ENCODE data around the gene SEPHS1. TPM values are rescaled to one million over a fixed set of nuclear protein-coding genes. Genes with fewer than 3 reads are reported as not detected.

The SEPHS1 gene
- total and polyA plus RNA-seq, 9 donors, result 27.2 to 76.7 (median 50.6) TPM

- Histone ChIP-seq H3K4me3 (no peak overlapping the region), H3K4me1 (ENCODE audit: insufficient read depth) (no peaks in the 10 kb centered on the region), H3K27me3 (no peaks in the 10 kb centered on the region), H3K27ac (no peak overlapping the region), H3K9me3 (no peaks in the 10 kb centered on the region), H3K36me3 (no peaks in the 10 kb centered on the region)
- 92 to 97% (median 96%) methylated on average over 2 of the region's 2 CpGs for WGBS, 3 donors
- intact Hi-C loops (cut with DNase I), result no loop called here
- TF ChIP-seq CTCF (IDR thresholded peaks at IDR 0.05) (no peak), POLR2A (IDR thresholded peaks at IDR 0.05) (no peak), EP300 (IDR thresholded peaks at IDR 0.05) (no peak)
- no peak for DNase-seq
Measured at GRCh38 chr10:13309792-13310191, 38.3 kb downstream of the SEPHS1 start.

GRCh38 chr10:13308096-13308495, 40.0 kb downstream of the SEPHS1 start:
- H3K36me3 ChIP-seq, result no peaks in the 10 kb centered on the region
- no peak overlapping the region for H3K4me3 ChIP-seq
- TF ChIP-seq CTCF (IDR thresholded peaks at IDR 0.05) (no peak), EP300 (IDR thresholded peaks at IDR 0.05) (no peak), POLR2A (IDR thresholded peaks at IDR 0.05) (no peak)
- intact Hi-C loops (cut with DNase I), result no loop called here
- H3K4me1 ChIP-seq (ENCODE audit: insufficient read depth), result no peaks in the 10 kb centered on the region
- H3K9me3 ChIP-seq, result no peaks in the 10 kb centered on the region
- 35 to 45% (median 39%) methylated on average over 6 of the region's 6 CpGs for WGBS, 3 donors
- H3K27ac ChIP-seq, result no peak overlapping the region
- no peaks in the 10 kb centered on the region for H3K27me3 ChIP-seq
- no peak for DNase-seq

GRCh38 chr10:13306103-13306502, 42.0 kb downstream of the SEPHS1 start:
- intact Hi-C loops (cut with DNase I), result no loop called here
- Histone ChIP-seq H3K9me3 (no peaks in the 10 kb centered on the region), H3K27me3 (no peaks in the 10 kb centered on the region), H3K27ac (no peak overlapping the region), H3K36me3 (no peaks in the 10 kb centered on the region), H3K4me3 (no peak overlapping the region), H3K4me1 (ENCODE audit: insufficient read depth) (peaks cover 1% of the 10 kb centered on the region)
- 85 to 92% (median 86%) methylated on average over 6 of the region's 6 CpGs for WGBS, 3 donors
- DNase-seq, result no peak
- TF ChIP-seq CTCF (IDR thresholded peaks at IDR 0.05) (no peak), POLR2A (IDR thresholded peaks at IDR 0.05) (no peak), EP300 (IDR thresholded peaks at IDR 0.05) (no peak)

GRCh38 chr10:13302821-13303555, 45.1 kb downstream of the SEPHS1 start:
- no peak for DNase-seq
- Histone ChIP-seq H3K27ac (no peak overlapping the region), H3K4me1 (ENCODE audit: insufficient read depth) (peaks cover 3% of the 10 kb centered on the region), H3K27me3 (no peaks in the 10 kb centered on the region), H3K36me3 (no peaks in the 10 kb centered on the region), H3K9me3 (no peaks in the 10 kb centered on the region), H3K4me3 (peak overlapping the region; percentile 44)
- TF ChIP-seq POLR2A (IDR thresholded peaks at IDR 0.05) (no peak), CTCF (IDR thresholded peaks at IDR 0.05) (no peak), EP300 (IDR thresholded peaks at IDR 0.05) (no peak)
- WGBS, 3 donors, result 59 to 73% (median 66%) methylated on average over 23 of the region's 23 CpGs
- intact Hi-C loops (cut with DNase I), result loop anchor here in 2 of 4 donors (5.0 kb wide), 2 partner anchors 44 to 141 kb away; partner anchors contain the start of genes MCM10 (in 2 of the 2) and SEPHS1 (in 1 of the 2)
